HG02678 (cell line): ENCODE data around the gene RPS6KA2.
"Not testable (repeated sequence)": the region's sequence is repeated elsewhere in the genome, so short reads cannot be mapped to it uniquely, and the experiment has no call there.

Experiments
- ATAC-seq: cut with Tn5 transposase; IDR thresholded peaks from one replicate; pipeline ENCODE4 v1.9.1; 2021; ENCODE audit warnings: mild to moderate bottlenecking, moderate library complexity; ENCODE audit not compliant: unreplicated experiment

RPS6KA2 gene

GRCh38 chr6:166412911-166413384, 214.1 kb downstream of the RPS6KA2 start:
- ATAC-seq, result no peak

- no peak for ATAC-seq
Observed at GRCh38 chr6:166412156-166412910, 214.7 kb downstream of the RPS6KA2 start.

GRCh38 chr6:166411721-166412151, 215.3 kb downstream of the RPS6KA2 start:
- ATAC-seq, result no peak

- ATAC-seq, result no peak
Observed at GRCh38 chr6:166411271-166411670, 215.8 kb downstream of the RPS6KA2 start.

GRCh38 chr6:166410426-166410935, 216.6 kb downstream of the RPS6KA2 start:
- ATAC-seq, result no peak

GRCh38 chr6:166408936-166409755, 217.9 kb downstream of the RPS6KA2 start:
- ATAC-seq, result no peak

- ATAC-seq, result no peak
Observed at GRCh38 chr6:166406197-166406596, 220.9 kb downstream of the RPS6KA2 start.

GRCh38 chr6:166405386-166405785, 221.7 kb downstream of the RPS6KA2 start:
- ATAC-seq, result no peak

- no peak for ATAC-seq
Observed at GRCh38 chr6:166402582-166403277, 224.3 kb downstream of the RPS6KA2 start.

- ATAC-seq, result peak; percentile 80
Observed at GRCh38 chr6:166400649-166401250, 226.3 kb downstream of the RPS6KA2 start.

- ATAC-seq, result no peak
Observed at GRCh38 chr6:166400181-166400580, 226.9 kb downstream of the RPS6KA2 start.

- no peak for ATAC-seq
Observed at GRCh38 chr6:166398348-166398747, 228.7 kb downstream of the RPS6KA2 start.

GRCh38 chr6:166397849-166398248, 229.2 kb downstream of the RPS6KA2 start:
- no peak for ATAC-seq

- no peak for ATAC-seq
Observed at GRCh38 chr6:166395778-166396177, 231.3 kb downstream of the RPS6KA2 start.

GRCh38 chr6:166395351-166395750, 231.7 kb downstream of the RPS6KA2 start:
- no peak for ATAC-seq

GRCh38 chr6:166394036-166394892, 232.8 kb downstream of the RPS6KA2 start:
- no peak for ATAC-seq

- no peak for ATAC-seq
Observed at GRCh38 chr6:166393535-166393823, 233.6 kb downstream of the RPS6KA2 start.

- not testable (repeated sequence) for ATAC-seq
Observed at GRCh38 chr6:166392755-166393534, 234.1 kb downstream of the RPS6KA2 start.

- no peak for ATAC-seq
Observed at GRCh38 chr6:166389119-166389518, 237.9 kb downstream of the RPS6KA2 start.
